HG02885 (cell line): ENCODE results near the gene NUCKS1.
"Not testable (repeated sequence)": the region's sequence is repeated elsewhere in the genome, so short reads cannot be mapped to it uniquely, and the experiment has no call there.

Experiments used
- ATAC-seq: cut with Tn5 transposase; IDR thresholded peaks from one replicate; pipeline ENCODE4 v1.9.1; 2021; ENCODE audit warnings: mild to moderate bottlenecking; ENCODE audit not compliant: unreplicated experiment, poor library complexity

The NUCKS1 gene

GRCh38 chr1:205739348-205740160, 10.4 kb downstream of the NUCKS1 start:
- ATAC-seq = no peak

GRCh38 chr1:205735218-205735617, 14.8 kb downstream of the NUCKS1 start:
- ATAC-seq = no peak

- no peak for ATAC-seq
Measured at GRCh38 chr1:205733438-205734175, 16.4 kb downstream of the NUCKS1 start.

- no peak for ATAC-seq
Measured at GRCh38 chr1:205729945-205730610, 19.9 kb downstream of the NUCKS1 start.

GRCh38 chr1:205726619-205727125, 23.3 kb downstream of the NUCKS1 start:
- no peak for ATAC-seq

GRCh38 chr1:205725514-205725913, 24.5 kb downstream of the NUCKS1 start:
- ATAC-seq = no peak

GRCh38 chr1:205720740-205721139, 29.2 kb downstream of the NUCKS1 start:
- not testable (repeated sequence) for ATAC-seq

GRCh38 chr1:205719762-205720161, 30.2 kb downstream of the NUCKS1 start:
- ATAC-seq = no peak

GRCh38 chr1:205719015-205719414, 31.0 kb downstream of the NUCKS1 start:
- no peak for ATAC-seq

GRCh38 chr1:205716371-205717132, 33.4 kb downstream of the NUCKS1 start:
- no peak for ATAC-seq

- no peak for ATAC-seq
Measured at GRCh38 chr1:205715628-205716027, 34.4 kb downstream of the NUCKS1 start.

GRCh38 chr1:205714906-205715246, 35.1 kb downstream of the NUCKS1 start:
- ATAC-seq = no peak

GRCh38 chr1:205714190-205714905, 35.6 kb downstream of the NUCKS1 start:
- ATAC-seq = no peak

- no peak for ATAC-seq
Measured at GRCh38 chr1:205711105-205712048, 38.6 kb downstream of the NUCKS1 start.

GRCh38 chr1:205710201-205711062, 39.5 kb downstream of the NUCKS1 start:
- no peak for ATAC-seq

GRCh38 chr1:205709640-205710039, 40.3 kb downstream of the NUCKS1 start:
- ATAC-seq = no peak

GRCh38 chr1:205709059-205709398, 41.0 kb downstream of the NUCKS1 start:
- ATAC-seq = no peak
